GDM1 (cell line): ENCODE results near the gene THBS1.

ENCODE experiments used
- DNase-seq: peaks from one replicate; lab custom pipeline; 2025; lab: John Stamatoyannopoulos, UW

Gene THBS1

GRCh38 chr15:39580485-39581241, at the start of gene THBS1:
Gene THBS1, plus strand, starts transcription at chr15:39581079. Its CDS starts 779 bp downstream, at chr15:39581858.
- DNase-seq: no peak

- no peak for DNase-seq
Measured at GRCh38 chr15:39534996-39535395, 45.9 kb upstream of the THBS1 start.

GRCh38 chr15:39535466-39535865, 45.4 kb upstream of the THBS1 start:
- DNase-seq: no peak

GRCh38 chr15:39538936-39539335, 41.9 kb upstream of the THBS1 start:
- DNase-seq: no peak

- no peak for DNase-seq
Measured at GRCh38 chr15:39539466-39539865, 41.4 kb upstream of the THBS1 start.

GRCh38 chr15:39539973-39540558, 40.8 kb upstream of the THBS1 start:
- no peak for DNase-seq

- DNase-seq: no peak
Measured at GRCh38 chr15:39542385-39543065, 38.4 kb upstream of the THBS1 start.

- DNase-seq: no peak
Measured at GRCh38 chr15:39543651-39544050, 37.2 kb upstream of the THBS1 start.

GRCh38 chr15:39546842-39547241, 34.0 kb upstream of the THBS1 start:
- no peak for DNase-seq

GRCh38 chr15:39548561-39548960, 32.3 kb upstream of the THBS1 start:
- DNase-seq: no peak

- DNase-seq: no peak
Measured at GRCh38 chr15:39549912-39550311, 31.0 kb upstream of the THBS1 start.

GRCh38 chr15:39551476-39551875, 29.4 kb upstream of the THBS1 start:
- no peak for DNase-seq

- DNase-seq: no peak
Measured at GRCh38 chr15:39552556-39552955, 28.3 kb upstream of the THBS1 start.

- DNase-seq: no peak
Measured at GRCh38 chr15:39553947-39554693, 26.8 kb upstream of the THBS1 start.

- no peak for DNase-seq
Measured at GRCh38 chr15:39554746-39555387, 26.0 kb upstream of the THBS1 start.

GRCh38 chr15:39555885-39556284, 25.0 kb upstream of the THBS1 start:
- no peak for DNase-seq

- DNase-seq: no peak
Measured at GRCh38 chr15:39556461-39556860, 24.4 kb upstream of the THBS1 start.

- no peak for DNase-seq
Measured at GRCh38 chr15:39558421-39558820, 22.5 kb upstream of the THBS1 start.

- no peak for DNase-seq
Measured at GRCh38 chr15:39564972-39565665, 15.8 kb upstream of the THBS1 start.

- DNase-seq: no peak
Measured at GRCh38 chr15:39565851-39566250, 15.0 kb upstream of the THBS1 start.

- DNase-seq: no peak
Measured at GRCh38 chr15:39573287-39573686, 7.6 kb upstream of the THBS1 start.
